K562 (cell line): Measurements from ENCODE around the gene EML1. TPM values are rescaled to one million over a fixed set of nuclear protein-coding genes. Genes with fewer than 3 reads are reported as not detected.
A peak's percentile ranks its signal among the peaks of the same experiment; 100 is the strongest.

Experiments
- ATAC-seq: fragments of 200-7000 bp; cut with Tn5 transposase; 3 replicates; pipeline ENCODE4 v1.9.1; 2020; ENCODE audit warnings: moderate library complexity
- BruUV-seq: library from RNA; stranded (reverse); fragments of 400-500 nt; replicated peaks from 2 replicates; lab custom pipeline; 2021; lab: Mats Ljungman, UMichigan
- CTCF ChIA-PET: fragments of 300-600 bp; formaldehyde crosslinking; extraction: SDS; loops from one replicate; lab custom pipeline; 2021; ENCODE audit warnings: low intra/inter-chr PET ratio; lab: Yijun Ruan, JAX
- POLR2A ChIA-PET: fragments of 300-600, 350-650 bp; sonication (Branson Sonifier 250); formaldehyde crosslinking; extraction: SDS; loops from one replicate; lab custom pipeline; 2021; ENCODE audit warnings: antibody characterized with exemption, inconsistent platforms; lab: Yijun Ruan, JAX
- DNase-seq, 4 experiments: peaks; one replicate each; pipeline versions ENCODE4 v3.0.0 to v3.0.0-alpha.2; 2011 to 2018; ENCODE audit warnings: low spot score in 3 of 4, mixed read lengths in 3 of 4; ENCODE audit errors: extremely low read depth in 1 of 4
- FAIRE-seq: peaks from 2 replicates; lab custom pipeline; 2011; peaks lifted over from hg19 to GRCh38; lab: Jason Lieb, UNC
- H2AFZ ChIP-seq: 2 replicates; pipeline ENCODE4 v1.6.0; 2011; ENCODE audit warnings: low read depth, low read length, control low read depth, inconsistent platforms
- H3K27ac ChIP-seq: fragments of 200-600 bp; 3 replicates; pipeline ENCODE4 v1.8.0; 2011; ENCODE audit warnings: low read depth, mild to moderate bottlenecking, control low read depth, inconsistent platforms, low read length, moderate library complexity, mixed read lengths; ENCODE audit errors: extremely low read depth
- H3K27me3 ChIP-seq, 2 experiments: fragments of 300-600 bp in 1 of 2; 2 replicates in 1 of 2; 3 replicates in 1 of 2; pipeline versions ENCODE4 v1.6.0 to v1.8.0; 2011; ENCODE audit warnings: inconsistent platforms in 2 of 2, low read length in 2 of 2, mild to moderate bottlenecking in 1 of 2, mixed read lengths in 1 of 2, moderate library complexity in 1 of 2; ENCODE audit not compliant: control insufficient read depth in 2 of 2, insufficient read depth in 2 of 2
- H3K36me3 ChIP-seq: fragments of 300-600 bp; 3 replicates; pipeline ENCODE4 v1.8.0; 2011; ENCODE audit warnings: mild to moderate bottlenecking, low read length, inconsistent platforms; ENCODE audit not compliant: control insufficient read depth, insufficient read depth
- H3K4me1 ChIP-seq, 2 experiments: fragments of 200-600 bp in 1 of 2; replicated peaks in 1 of 2; 2 replicates in 1 of 2; 3 replicates in 1 of 2; pipeline versions ENCODE4 v1.5.1 to v1.8.0; 2011; ENCODE audit warnings: inconsistent platforms in 2 of 2, low read length in 2 of 2, mild to moderate bottlenecking in 1 of 2, mixed read lengths in 1 of 2, moderate library complexity in 1 of 2; ENCODE audit not compliant: control insufficient read depth in 2 of 2, insufficient read depth in 2 of 2
- H3K4me2 ChIP-seq: 2 replicates; pipeline ENCODE4 v1.6.1; 2011; ENCODE audit warnings: low read length, control low read depth, inconsistent platforms, mixed read lengths; ENCODE audit not compliant: insufficient read depth
- H3K4me3 ChIP-seq: fragments of 200-600 bp; sonication (generic), shearing (Covaris generic); 2 replicates; pipeline ENCODE4 v1.5.1; 2016; ENCODE audit warnings: control low read depth, inconsistent platforms
- H3K79me2 ChIP-seq: fragments of 200-600 bp; 3 replicates; pipeline ENCODE4 v1.8.0; 2011; ENCODE audit warnings: low read length, inconsistent platforms; ENCODE audit not compliant: control insufficient read depth, insufficient read depth
- H3K9ac ChIP-seq, 2 experiments: 2 replicates each; pipeline versions ENCODE4 v1.6.0 to v1.6.1; 2011; ENCODE audit warnings: low read depth in 2 of 2, low read length in 2 of 2, control low read depth in 1 of 2, inconsistent platforms in 1 of 2, mild to moderate bottlenecking in 1 of 2, mixed read lengths in 1 of 2; ENCODE audit not compliant: insufficient read depth in 1 of 2
- H3K9me1 ChIP-seq: one replicate; pipeline ENCODE4 v1.6.0; 2011; ENCODE audit warnings: inconsistent platforms, mild to moderate bottlenecking, low read length, moderate library complexity; ENCODE audit not compliant: control insufficient read depth, insufficient read depth
- H3K9me3 ChIP-seq: replicated peaks from 2 replicates; pipeline ENCODE4 v1.5.1; 2011; ENCODE audit warnings: low read depth, low read length, inconsistent platforms; ENCODE audit not compliant: control insufficient read depth, insufficient read depth
- H4K20me1 ChIP-seq: replicated peaks from 2 replicates; pipeline ENCODE4 v1.6.1; 2011; ENCODE audit warnings: low read length, inconsistent platforms, mixed read lengths; ENCODE audit not compliant: control insufficient read depth, insufficient read depth
- CREBBP ChIP-seq: IDR thresholded peaks from one replicate; pipeline ENCODE4 v1.6.1; 2012; ENCODE audit warnings: low read depth, mild to moderate bottlenecking, control low read depth, inconsistent platforms, low read length
- L3MBTL2 ChIP-seq: fragments of 450-650 bp; IDR thresholded peaks from 2 replicates; pipeline ENCODE4 v1.6.1; 2016; ENCODE audit warnings: mild to moderate bottlenecking, moderate library complexity
- MEIS2 ChIP-seq: fragments of 450-650 bp; IDR thresholded peaks from 2 replicates; pipeline ENCODE4 v1.6.1; 2014; ENCODE audit warnings: mild to moderate bottlenecking; ENCODE audit not compliant: partially characterized antibody
- NCOA6 ChIP-seq: fragments of 450-650 bp; IDR thresholded peaks from 2 replicates; pipeline ENCODE4 v1.6.1; 2017; ENCODE audit warnings: mild to moderate bottlenecking
- SAFB2 ChIP-seq: fragments of 200-400 bp; formaldehyde crosslinking; IDR thresholded peaks from 2 replicates; pipeline ENCODE4 v1.6.1; 2018; ENCODE audit warnings: borderline replicate concordance, low read length, low read depth, moderate library complexity; ENCODE audit not compliant: severe bottlenecking
- SFPQ ChIP-seq: fragments of 200-400 bp; formaldehyde crosslinking; IDR thresholded peaks from 2 replicates; pipeline ENCODE4 v1.6.1; 2017; ENCODE audit warnings: mild to moderate bottlenecking, low read depth, low read length, moderate library complexity
- SIRT6 ChIP-seq: IDR thresholded peaks from one replicate; pipeline ENCODE4 v1.6.1; 2012; ENCODE audit warnings: low read depth, mild to moderate bottlenecking, control low read depth, inconsistent platforms, low read length, moderate library complexity
- SRSF9 ChIP-seq: fragments of 200-400 bp; formaldehyde crosslinking; IDR thresholded peaks from 2 replicates; pipeline ENCODE4 v1.6.1; 2017; ENCODE audit warnings: low read depth, low read length, borderline replicate concordance
- TARDBP ChIP-seq: fragments of 450-650 bp; IDR thresholded peaks from 2 replicates; pipeline ENCODE4 v1.6.1; 2016
- ZNF232 ChIP-seq: sonication (generic); formaldehyde crosslinking; IDR thresholded peaks from 2 replicates; pipeline ENCODE4 v1.8.0; 2022; ENCODE audit warnings: mild to moderate bottlenecking, missing genetic modification reagents
- ZNF280B ChIP-seq: fragments of 250-450 bp; sonication (Bioruptor Pico); IDR thresholded peaks from 2 replicates; pipeline ENCODE4 v1.5.1; 2021; ENCODE audit warnings: mild to moderate bottlenecking
- ZNF76 ChIP-seq: fragments of 250-450 bp; sonication (Bioruptor Pico); IDR thresholded peaks from 2 replicates; pipeline ENCODE4 v1.4.0; 2020; ENCODE audit warnings: mild to moderate bottlenecking, moderate library complexity, borderline replicate concordance
- ZNF778 ChIP-seq: fragments of 450-650 bp; formaldehyde crosslinking; IDR thresholded peaks from 2 replicates; pipeline ENCODE4 v1.4.0; 2020; ENCODE audit warnings: mild to moderate bottlenecking, moderate library complexity
- WGBS: fragments of 100-300 bp; shearing (Covaris generic); methylation state at CpG from one replicate; pipeline ENCODE4 v1.1.6; 2016; ENCODE audit warnings: low coverage, mixed read lengths; ENCODE audit not compliant: insufficient coverage; ENCODE audit errors: missing lambda C conversion rate; 5-methylcytosine and 5-hydroxymethylcytosine counted together
- in situ Hi-C: fragments of 300-500 bp; cut with MboI; formaldehyde crosslinking; loops from 4 replicates; pipeline ENCODE4 v1.15.0; 2018; ENCODE audit warnings: inconsistent platforms, mixed read lengths
- intact Hi-C: fragments of 100-400 bp; cut with micrococcal nuclease; formaldehyde crosslinking; loops from 2 replicates; pipeline ENCODE4 v1.14.2; 2022
- polyA plus RNA-seq, 8 experiments: library from polyadenylated mRNA; depleted of rRNA in 4 of 8; stranded (reverse) in 5 of 8; unstranded in 3 of 8; fragments of >200 nt; fragmentation: Nextera tagmentation in 2 of 8; fragmentation: Illumina TruSeq in 1 of 8; extraction: Ambion mirVana in 2 of 8; extraction: Trizol in 1 of 8; gene quantifications; 2 replicates each; pipeline versions ENCODE4 v1.2.1 to v1.2.3, GENCODE V29; 2011 to 2014; ENCODE audit warnings: inconsistent platforms in 1 of 8, missing spikeins in 1 of 8
- total RNA-seq, 7 experiments: library from RNA; depleted of rRNA in 6 of 7; stranded (reverse); fragments of >200 nt in 6 of 7; fragmentation: Illumina TruSeq in 2 of 7; extraction: Trizol in 2 of 7; gene quantifications; 2 replicates each; pipeline versions ENCODE4 v1.2.1 to v1.2.3, GENCODE V29; 2011 to 2021; ENCODE audit warnings: low replicate concordance in 1 of 7

EML1 gene
- total and polyA plus RNA-seq, 9 of the 15 experiments (the other 6 are each of a cell fraction or from before 2014, with no cell fraction given) = 0.01 to 0.35 (median 0.07) TPM; not detected in 2

GRCh38 chr14:99981806-99982205 is 188.6 kb downstream of the EML1 start:
- 29% methylated on average over 5 of the region's 5 CpGs for WGBS
- POLR2A ChIA-PET = interaction anchor here (0.7 to 1.8 kb wide), 2 partner anchors 9 to 245 kb away, joined by 3 to 5 read pairs; no protein-coding TSS in a partner anchor
- H3K4me1 ChIP-seq = peaks cover 2 to 7% of the 10 kb centered on the region in 2 experiments; a peak in 3 of 5 replicates
- ATAC-seq (peak; percentile 73), DNase-seq (no peak), FAIRE-seq (peak; percentile 69)
- H3K27ac ChIP-seq = no peak overlapping the region
- in situ Hi-C loops (loop anchor here (10.0 kb wide), 1 partner anchor 133 kb away; no protein-coding TSS in a partner anchor), intact Hi-C loops (loop anchor here (1.0 to 10.0 kb wide), 5 partner anchors 43 to 393 kb away; partner anchors contain the start of genes EVL and WDR25)
- H3K79me2 ChIP-seq = peaks cover 37% of the 10 kb centered on the region
- H3K9me1 ChIP-seq = no peaks in the 10 kb centered on the region
- H3K36me3 ChIP-seq = no peaks in the 10 kb centered on the region
- H3K4me3 ChIP-seq = no peak overlapping the region
- H3K9me3 ChIP-seq = no peaks in the 10 kb centered on the region
- H2AFZ ChIP-seq = no peak overlapping the region; the same call in 1 of the 2 replicates
- TF ChIP-seq MEIS2 (no peak), TARDBP (no peak), ZNF280B (CRISPR knock-in tag) (no peak), NCOA6 (no peak), SAFB2 (no peak), ZNF778 (CRISPR knock-in tag) (no peak), ZNF232 (CRISPR knock-in tag) (no peak), L3MBTL2 (no peak), CREBBP (no peak), ZNF76 (CRISPR knock-in tag) (no peak), SIRT6 (no peak), SRSF9 (no peak), SFPQ (no peak)
- BruUV-seq = no TSS peak
- H3K9ac ChIP-seq = no peak overlapping the region
- H3K27me3 ChIP-seq = no peaks in the 10 kb centered on the region
- CTCF ChIA-PET = interaction anchor here (1.2 to 2.0 kb wide), 4 partner anchors 43 to 211 kb away, joined by 4 to 15 read pairs (median 8); no protein-coding TSS in a partner anchor
- H3K4me2 ChIP-seq = peak overlapping the region; percentile 53
- H4K20me1 ChIP-seq = no peaks in the 10 kb centered on the region
